K562 (cell line): ENCODE measurements around the gene TMEM11. TPM values are rescaled to one million over a fixed set of nuclear protein-coding genes. Genes with fewer than 3 reads are reported as not detected.

ENCODE experiments used
- CTCFL ChIP-seq: IDR thresholded peaks from 2 replicates; pipeline ENCODE4 v1.6.1; 2011; ENCODE audit warnings: borderline replicate concordance, low read depth, mild to moderate bottlenecking, moderate library complexity, low read length; ENCODE audit not compliant: insufficient read depth, poor library complexity, severe bottlenecking
- MAFK ChIP-seq: IDR thresholded peaks from 2 replicates; pipeline ENCODE4 v1.6.1; 2011; ENCODE audit warnings: low read length, improper control_type of control experiment
- SRF ChIP-seq, 2 experiments: fragments of 250-450, 450-650 bp in 1 of 2; sonication (Bioruptor Pico) in 1 of 2; sonication (generic) in 1 of 2; formaldehyde crosslinking; IDR thresholded peaks; 2 replicates each; pipeline versions ENCODE4 v1.5.0 to v1.5.1; 2020 to 2022; ENCODE audit warnings: mild to moderate bottlenecking in 1 of 2, missing genetic modification reagents in 1 of 2
- ZBTB12 ChIP-seq: fragments of 250-450 bp; sonication (Bioruptor Pico); IDR thresholded peaks from 2 replicates; pipeline ENCODE4 v1.4.0; 2020
- ZBTB40 ChIP-seq, 2 experiments: fragments of 450-650 bp in 1 of 2; sonication (generic) in 1 of 2; formaldehyde crosslinking in 1 of 2; IDR thresholded peaks; 2 replicates each; pipeline versions ENCODE4 v1.7.1 to v1.9.0; 2016 to 2022; ENCODE audit warnings: inconsistent platforms in 1 of 2, mild to moderate bottlenecking in 1 of 2, missing genetic modification reagents in 1 of 2
- ZNF280A ChIP-seq: fragments of 450-650 bp; IDR thresholded peaks from 2 replicates; pipeline ENCODE4 v1.6.1; 2018; ENCODE audit warnings: mild to moderate bottlenecking, low read depth; ENCODE audit not compliant: partially characterized antibody
- polyA plus RNA-seq, 8 experiments: library from polyadenylated mRNA; depleted of rRNA in 4 of 8; stranded (reverse) in 5 of 8; unstranded in 3 of 8; fragments of >200 nt; fragmentation: Nextera tagmentation in 2 of 8; fragmentation: Illumina TruSeq in 1 of 8; extraction: Ambion mirVana in 2 of 8; extraction: Trizol in 1 of 8; gene quantifications; 2 replicates each; pipeline versions ENCODE4 v1.2.1 to v1.2.3, GENCODE V29; 2011 to 2014; ENCODE audit warnings: inconsistent platforms in 1 of 8, missing spikeins in 1 of 8
- total RNA-seq, 7 experiments: library from RNA; depleted of rRNA in 6 of 7; stranded (reverse); fragments of >200 nt in 6 of 7; fragmentation: Illumina TruSeq in 2 of 7; extraction: Trizol in 2 of 7; gene quantifications; 2 replicates each; pipeline versions ENCODE4 v1.2.1 to v1.2.3, GENCODE V29; 2011 to 2021; ENCODE audit warnings: low replicate concordance in 1 of 7

Gene TMEM11
- total and polyA plus RNA-seq, 9 of the 15 experiments (the other 6 are each of a cell fraction or from before 2014, with no cell fraction given): 12.0 to 40.7 (median 30.0) TPM

GRCh38 chr17:21214015-21214776 is at the start of gene TMEM11 (continued):
- TF ChIP-seq CTCFL (peak; percentile 61), SRF (CRISPR knock-in tag; IDR thresholded peaks at IDR 0.05) (0 out of 4 replicates have a peak, but pooled peaks of 1 of the 2 experiments have one; percentile 33), ZNF280A (no peak), MAFK (no peak), ZBTB40 (IDR thresholded peaks at IDR 0.05) (peak; percentile 81), ZBTB40 (CRISPR knock-in tag; IDR thresholded peaks at IDR 0.05) (no peak), ZBTB12 (CRISPR knock-in tag) (peak; percentile 49; the same call in 1 of the 2 replicates)
